K562 (cell line): ENCODE measurements around the gene RERG. TPM values are rescaled to one million over a fixed set of nuclear protein-coding genes. Genes with fewer than 3 reads are reported as not detected.

Experiments
- ATAC-seq: fragments of 200-7000 bp; cut with Tn5 transposase; 3 replicates; pipeline ENCODE4 v1.9.1; 2020; ENCODE audit warnings: moderate library complexity
- BruUV-seq: library from RNA; stranded (reverse); fragments of 400-500 nt; replicated peaks from 2 replicates; lab custom pipeline; 2021; lab: Mats Ljungman, UMichigan
- CTCF ChIA-PET: fragments of 300-600 bp; formaldehyde crosslinking; extraction: SDS; loops from one replicate; lab custom pipeline; 2021; ENCODE audit warnings: low intra/inter-chr PET ratio; lab: Yijun Ruan, JAX
- POLR2A ChIA-PET: fragments of 300-600, 350-650 bp; sonication (Branson Sonifier 250); formaldehyde crosslinking; extraction: SDS; loops from one replicate; lab custom pipeline; 2021; ENCODE audit warnings: antibody characterized with exemption, inconsistent platforms; lab: Yijun Ruan, JAX
- DNase-seq, 4 experiments: peaks; one replicate each; pipeline versions ENCODE4 v3.0.0 to v3.0.0-alpha.2; 2011 to 2018; ENCODE audit warnings: low spot score in 3 of 4, mixed read lengths in 3 of 4; ENCODE audit errors: extremely low read depth in 1 of 4
- FAIRE-seq: peaks from 2 replicates; lab custom pipeline; 2011; peaks lifted over from hg19 to GRCh38; lab: Jason Lieb, UNC
- H2AFZ ChIP-seq: 2 replicates; pipeline ENCODE4 v1.6.0; 2011; ENCODE audit warnings: low read depth, low read length, control low read depth, inconsistent platforms
- H3K27ac ChIP-seq: fragments of 200-600 bp; 3 replicates; pipeline ENCODE4 v1.8.0; 2011; ENCODE audit warnings: low read depth, mild to moderate bottlenecking, control low read depth, inconsistent platforms, low read length, moderate library complexity, mixed read lengths; ENCODE audit errors: extremely low read depth
- H3K27me3 ChIP-seq, 2 experiments: fragments of 300-600 bp in 1 of 2; 2 replicates in 1 of 2; 3 replicates in 1 of 2; pipeline versions ENCODE4 v1.6.0 to v1.8.0; 2011; ENCODE audit warnings: inconsistent platforms in 2 of 2, low read length in 2 of 2, mild to moderate bottlenecking in 1 of 2, mixed read lengths in 1 of 2, moderate library complexity in 1 of 2; ENCODE audit not compliant: control insufficient read depth in 2 of 2, insufficient read depth in 2 of 2
- H3K36me3 ChIP-seq: fragments of 300-600 bp; 3 replicates; pipeline ENCODE4 v1.8.0; 2011; ENCODE audit warnings: mild to moderate bottlenecking, low read length, inconsistent platforms; ENCODE audit not compliant: control insufficient read depth, insufficient read depth
- H3K4me1 ChIP-seq, 2 experiments: fragments of 200-600 bp in 1 of 2; replicated peaks in 1 of 2; 2 replicates in 1 of 2; 3 replicates in 1 of 2; pipeline versions ENCODE4 v1.5.1 to v1.8.0; 2011; ENCODE audit warnings: inconsistent platforms in 2 of 2, low read length in 2 of 2, mild to moderate bottlenecking in 1 of 2, mixed read lengths in 1 of 2, moderate library complexity in 1 of 2; ENCODE audit not compliant: control insufficient read depth in 2 of 2, insufficient read depth in 2 of 2
- H3K4me2 ChIP-seq: 2 replicates; pipeline ENCODE4 v1.6.1; 2011; ENCODE audit warnings: low read length, control low read depth, inconsistent platforms, mixed read lengths; ENCODE audit not compliant: insufficient read depth
- H3K4me3 ChIP-seq: fragments of 200-600 bp; sonication (generic), shearing (Covaris generic); 2 replicates; pipeline ENCODE4 v1.5.1; 2016; ENCODE audit warnings: control low read depth, inconsistent platforms
- H3K79me2 ChIP-seq: fragments of 200-600 bp; 3 replicates; pipeline ENCODE4 v1.8.0; 2011; ENCODE audit warnings: low read length, inconsistent platforms; ENCODE audit not compliant: control insufficient read depth, insufficient read depth
- H3K9ac ChIP-seq, 2 experiments: 2 replicates each; pipeline versions ENCODE4 v1.6.0 to v1.6.1; 2011; ENCODE audit warnings: low read depth in 2 of 2, low read length in 2 of 2, control low read depth in 1 of 2, inconsistent platforms in 1 of 2, mild to moderate bottlenecking in 1 of 2, mixed read lengths in 1 of 2; ENCODE audit not compliant: insufficient read depth in 1 of 2
- H3K9me1 ChIP-seq: one replicate; pipeline ENCODE4 v1.6.0; 2011; ENCODE audit warnings: inconsistent platforms, mild to moderate bottlenecking, low read length, moderate library complexity; ENCODE audit not compliant: control insufficient read depth, insufficient read depth
- H3K9me3 ChIP-seq: replicated peaks from 2 replicates; pipeline ENCODE4 v1.5.1; 2011; ENCODE audit warnings: low read depth, low read length, inconsistent platforms; ENCODE audit not compliant: control insufficient read depth, insufficient read depth
- H4K20me1 ChIP-seq: replicated peaks from 2 replicates; pipeline ENCODE4 v1.6.1; 2011; ENCODE audit warnings: low read length, inconsistent platforms, mixed read lengths; ENCODE audit not compliant: control insufficient read depth, insufficient read depth
- HNRNPK ChIP-seq: fragments of 200-400 bp; formaldehyde crosslinking; IDR thresholded peaks from one replicate; pipeline ENCODE4 v1.6.1; 2018; ENCODE audit warnings: mild to moderate bottlenecking, low read depth, low read length; ENCODE audit not compliant: poor library complexity, severe bottlenecking
- MECOM ChIP-seq: fragments of 250-450 bp; sonication (Bioruptor Pico); IDR thresholded peaks from 2 replicates; pipeline ENCODE4 v1.8.0; 2022; ENCODE audit warnings: inconsistent platforms
- NFATC3 ChIP-seq: fragments of 450-650 bp; IDR thresholded peaks from 2 replicates; pipeline ENCODE4 v1.6.1; 2017; ENCODE audit warnings: mild to moderate bottlenecking
- RBM14 ChIP-seq: fragments of 200-400 bp; formaldehyde crosslinking; IDR thresholded peaks from 2 replicates; pipeline ENCODE4 v1.6.1; 2018; ENCODE audit warnings: low read depth, mild to moderate bottlenecking, low read length, moderate library complexity, borderline replicate concordance; ENCODE audit not compliant: insufficient read depth
- SAP30 ChIP-seq: fragments of 200-600 bp; sonication (generic); IDR thresholded peaks from 2 replicates; pipeline ENCODE4 v1.6.1; 2012; ENCODE audit warnings: borderline replicate concordance, low read depth, mild to moderate bottlenecking, moderate library complexity, low read length, control low read depth, inconsistent platforms; ENCODE audit not compliant: insufficient read depth, poor library complexity, severe bottlenecking
- SRSF3 ChIP-seq: fragments of 200-400 bp; formaldehyde crosslinking; IDR thresholded peaks from 2 replicates; pipeline ENCODE4 v1.6.1; 2016; ENCODE audit warnings: mild to moderate bottlenecking, low read length, moderate library complexity; ENCODE audit not compliant: insufficient read depth
- TCF7 ChIP-seq: sonication (generic); IDR thresholded peaks from 2 replicates; pipeline ENCODE4 v1.6.1; 2016; ENCODE audit warnings: antibody characterized with exemption, borderline replicate concordance
- ZNF232 ChIP-seq: sonication (generic); formaldehyde crosslinking; IDR thresholded peaks from 2 replicates; pipeline ENCODE4 v1.8.0; 2022; ENCODE audit warnings: mild to moderate bottlenecking, missing genetic modification reagents
- WGBS: fragments of 100-300 bp; shearing (Covaris generic); methylation state at CpG from one replicate; pipeline ENCODE4 v1.1.6; 2016; ENCODE audit warnings: low coverage, mixed read lengths; ENCODE audit not compliant: insufficient coverage; ENCODE audit errors: missing lambda C conversion rate; 5-methylcytosine and 5-hydroxymethylcytosine counted together
- in situ Hi-C: fragments of 300-500 bp; cut with MboI; formaldehyde crosslinking; loops from 4 replicates; pipeline ENCODE4 v1.15.0; 2018; ENCODE audit warnings: inconsistent platforms, mixed read lengths
- intact Hi-C: fragments of 100-400 bp; cut with micrococcal nuclease; formaldehyde crosslinking; loops from 2 replicates; pipeline ENCODE4 v1.14.2; 2022
- polyA plus RNA-seq, 8 experiments: library from polyadenylated mRNA; depleted of rRNA in 4 of 8; stranded (reverse) in 5 of 8; unstranded in 3 of 8; fragments of >200 nt; fragmentation: Nextera tagmentation in 2 of 8; fragmentation: Illumina TruSeq in 1 of 8; extraction: Ambion mirVana in 2 of 8; extraction: Trizol in 1 of 8; gene quantifications; 2 replicates each; pipeline versions ENCODE4 v1.2.1 to v1.2.3, GENCODE V29; 2011 to 2014; ENCODE audit warnings: inconsistent platforms in 1 of 8, missing spikeins in 1 of 8
- total RNA-seq, 7 experiments: library from RNA; depleted of rRNA in 6 of 7; stranded (reverse); fragments of >200 nt in 6 of 7; fragmentation: Illumina TruSeq in 2 of 7; extraction: Trizol in 2 of 7; gene quantifications; 2 replicates each; pipeline versions ENCODE4 v1.2.1 to v1.2.3, GENCODE V29; 2011 to 2021; ENCODE audit warnings: low replicate concordance in 1 of 7
- TF ChIP-seq, protein P1 (sequence below): fragments of 250-450 bp; sonication (Bioruptor Pico); IDR thresholded peaks from 2 replicates; pipeline ENCODE4 v1.5.0; 2022; ENCODE audit warnings: mild to moderate bottlenecking

Gene RERG
- total and polyA plus RNA-seq, 9 of the 15 experiments (the other 6 are each of a cell fraction or from before 2014, with no cell fraction given): 2.2 to 7.3 (median 3.0) TPM

DNA sequence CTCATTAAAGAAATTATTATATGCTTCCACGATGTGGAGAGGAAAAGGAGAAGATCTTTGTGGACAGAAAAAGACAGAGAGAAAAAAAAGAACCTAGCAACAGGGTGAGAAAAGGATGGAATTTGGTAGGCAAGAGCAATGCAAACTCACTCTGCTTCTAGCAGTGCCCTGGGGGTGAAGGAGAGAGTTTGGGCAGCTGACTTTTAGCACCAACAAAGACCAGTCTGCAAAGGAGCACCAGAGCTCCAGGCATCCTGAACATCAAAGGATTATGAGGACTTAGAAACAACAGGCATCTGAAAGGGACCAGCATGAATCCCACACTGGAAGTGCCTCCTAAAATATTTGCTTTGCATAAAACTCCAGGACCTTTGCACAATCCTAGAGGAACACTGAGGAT is 32.8 kb upstream of the RERG start (continued):
- TF ChIP-seq RBM14: no peak
- TF ChIP-seq NFATC3: no peak
- TF ChIP-seq, all 486 proteins: peak for 0

DNA sequence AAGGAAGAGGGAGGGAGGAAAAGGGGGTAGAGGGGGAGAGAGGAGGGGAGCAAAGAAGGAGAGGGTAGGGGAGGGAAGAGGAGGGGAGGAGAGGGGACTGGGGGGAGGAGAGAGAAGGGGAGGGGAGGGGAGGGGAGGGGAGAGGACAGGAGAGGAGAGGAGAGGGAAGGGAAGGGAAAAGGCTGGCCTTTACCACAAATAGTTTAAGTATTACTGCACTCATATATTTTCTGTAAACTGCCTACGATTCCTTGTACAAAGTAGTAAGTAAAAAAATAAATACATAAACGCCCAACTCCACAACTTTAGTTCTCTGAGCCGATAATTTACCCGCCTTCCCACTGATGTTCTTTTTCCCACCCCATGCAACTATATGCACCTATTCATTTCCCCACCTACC is 23.7 kb upstream of the RERG start:
- H4K20me1 ChIP-seq: no peaks in the 10 kb centered on the region
- ATAC-seq: no peak
- no peak for FAIRE-seq
- in situ Hi-C loops (no loop called here), intact Hi-C loops (no loop called here)
- no peaks in the 10 kb centered on the region for H3K36me3 ChIP-seq
- H3K27me3 ChIP-seq: no peaks in the 10 kb centered on the region
- no peak overlapping the region for H2AFZ ChIP-seq
- no peak overlapping the region for H3K27ac ChIP-seq
- DNase-seq: no peak
- ChIA-PET POLR2A (no interaction called here), CTCF (no interaction called here)
- H3K9me1 ChIP-seq: no peaks in the 10 kb centered on the region
- H3K4me2 ChIP-seq: no peak overlapping the region
- WGBS: 11% methylated on average over 4 of the region's 4 CpGs
- H3K4me1 ChIP-seq: no peaks in the 10 kb centered on the region
- TF ChIP-seq HNRNPK (peak; percentile 46), TCF7 (no peak), SRSF3 (no peak), MECOM (CRISPR knock-in tag) (no peak), ZNF232 (CRISPR knock-in tag) (no peak), SAP30 (no peak)
- TF ChIP-seq, protein P1, sequence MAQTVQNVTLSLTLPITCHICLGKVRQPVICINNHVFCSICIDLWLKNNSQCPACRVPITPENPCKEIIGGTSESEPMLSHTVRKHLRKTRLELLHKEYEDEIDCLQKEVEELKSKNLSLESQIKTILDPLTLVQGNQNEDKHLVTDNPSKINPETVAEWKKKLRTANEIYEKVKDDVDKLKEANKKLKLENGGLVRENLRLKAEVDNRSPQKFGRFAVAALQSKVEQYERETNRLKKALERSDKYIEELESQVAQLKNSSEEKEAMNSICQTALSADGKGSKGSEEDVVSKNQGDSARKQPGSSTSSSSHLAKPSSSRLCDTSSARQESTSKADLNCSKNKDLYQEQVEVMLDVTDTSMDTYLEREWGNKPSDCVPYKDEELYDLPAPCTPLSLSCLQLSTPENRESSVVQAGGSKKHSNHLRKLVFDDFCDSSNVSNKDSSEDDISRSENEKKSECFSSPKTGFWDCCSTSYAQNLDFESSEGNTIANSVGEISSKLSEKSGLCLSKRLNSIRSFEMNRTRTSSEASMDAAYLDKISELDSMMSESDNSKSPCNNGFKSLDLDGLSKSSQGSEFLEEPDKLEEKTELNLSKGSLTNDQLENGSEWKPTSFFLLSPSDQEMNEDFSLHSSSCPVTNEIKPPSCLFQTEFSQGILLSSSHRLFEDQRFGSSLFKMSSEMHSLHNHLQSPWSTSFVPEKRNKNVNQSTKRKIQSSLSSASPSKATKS (CRISPR knock-in tag): no peak
- H3K9me3 ChIP-seq: no peaks in the 10 kb centered on the region
- no peak overlapping the region for H3K9ac ChIP-seq
- no TSS peak for BruUV-seq
- no peaks in the 10 kb centered on the region for H3K79me2 ChIP-seq
- H3K4me3 ChIP-seq: no peak overlapping the region
